Activated CD4-positive, alpha-beta T cell treated with anti-CD3 and anti-CD28 coated beads, Interleukin-10, Interleukin-2, amounts not matched to agents 100 ng/mL and 50 ng/mL, durations not matched to agents 16 hours and 8 hours (primary cell): Measurements from ENCODE around the gene GTF2I.
A peak's percentile ranks its signal among the peaks of the same experiment; 100 is the strongest.
"Not testable (repeated sequence)": the region's sequence is repeated elsewhere in the genome, so short reads cannot be mapped to it uniquely, and the experiment has no call there.

Experiments used
- DNase-seq: peaks from one replicate; pipeline ENCODE4 v3.0.0-alpha.2; 2020

The GTF2I gene

GRCh38 chr7:74656837-74657691, 454 bp upstream of the GTF2I start:
- peak; percentile 99 for DNase-seq

GRCh38 chr7:74658178-74659004, 873 bp downstream of the GTF2I start:
- peak; percentile 96 for DNase-seq

- DNase-seq: not testable (repeated sequence)
Observed at GRCh38 chr7:74660202-74660601, 2.7 kb downstream of the GTF2I start.

GRCh38 chr7:74661836-74662794, 4.6 kb downstream of the GTF2I start:
- DNase-seq: not testable (repeated sequence)

GRCh38 chr7:74665296-74665938, 7.9 kb downstream of the GTF2I start:
- no peak for DNase-seq

GRCh38 chr7:74667013-74667412, 9.5 kb downstream of the GTF2I start:
- DNase-seq: not testable (repeated sequence)

- DNase-seq: not testable (repeated sequence)
Observed at GRCh38 chr7:74667520-74667919, 10.0 kb downstream of the GTF2I start.

GRCh38 chr7:74671602-74672001, 14.1 kb downstream of the GTF2I start:
- DNase-seq: no peak

- DNase-seq: no peak
Observed at GRCh38 chr7:74672343-74672915, 14.9 kb downstream of the GTF2I start.

- DNase-seq: no peak
Observed at GRCh38 chr7:74674166-74674565, 16.6 kb downstream of the GTF2I start.

GRCh38 chr7:74682829-74683228, 25.3 kb downstream of the GTF2I start:
- no peak for DNase-seq

GRCh38 chr7:74683799-74684198, 26.3 kb downstream of the GTF2I start:
- DNase-seq: no peak

- DNase-seq: no peak
Observed at GRCh38 chr7:74684473-74684872, 27.0 kb downstream of the GTF2I start.

- no peak for DNase-seq
Observed at GRCh38 chr7:74684921-74685320, 27.4 kb downstream of the GTF2I start.

GRCh38 chr7:74690474-74690873, 33.0 kb downstream of the GTF2I start:
- no peak for DNase-seq

- DNase-seq: not testable (repeated sequence)
Observed at GRCh38 chr7:74704419-74704818, 46.9 kb downstream of the GTF2I start.

- no peak for DNase-seq
Observed at GRCh38 chr7:74707238-74707637, 49.7 kb downstream of the GTF2I start.

GRCh38 chr7:74708569-74709275, 51.2 kb downstream of the GTF2I start:
- DNase-seq: no peak

GRCh38 chr7:74709880-74710671, 52.6 kb downstream of the GTF2I start:
- no peak for DNase-seq

- DNase-seq: no peak
Observed at GRCh38 chr7:74713567-74713966, 56.0 kb downstream of the GTF2I start.
